ENCODE measurements around the gene CMC1.
"Not testable (repeated sequence)": the region's sequence is repeated elsewhere in the genome, so short reads cannot be mapped to it uniquely, and the experiment has no call there.

CMC1 gene, protein sequence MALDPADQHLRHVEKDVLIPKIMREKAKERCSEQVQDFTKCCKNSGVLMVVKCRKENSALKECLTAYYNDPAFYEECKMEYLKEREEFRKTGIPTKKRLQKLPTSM

GRCh38 chr3:28241221-28242160 is at the start of gene CMC1:
Gene CMC1, plus strand, starts transcription at chr3:28241619. Its CDS starts 175 bp downstream, at chr3:28241794.
- Mint-ChIP-seq H3K27me3 (no peaks in the 10 kb centered on the region), H3K4me1 (ENCODE audit: low read depth) (peaks cover 49% of the 10 kb centered on the region), H3K27ac (peak within 1 kb of the TSS; percentile 95), H3K9me3 (ENCODE audit: low read depth) (peaks cover 4% of the 10 kb centered on the region), H3K36me3 (peaks cover 7% of the 10 kb centered on the region), H3K4me3 (peak within 1 kb of the TSS; percentile 96)

DNA sequence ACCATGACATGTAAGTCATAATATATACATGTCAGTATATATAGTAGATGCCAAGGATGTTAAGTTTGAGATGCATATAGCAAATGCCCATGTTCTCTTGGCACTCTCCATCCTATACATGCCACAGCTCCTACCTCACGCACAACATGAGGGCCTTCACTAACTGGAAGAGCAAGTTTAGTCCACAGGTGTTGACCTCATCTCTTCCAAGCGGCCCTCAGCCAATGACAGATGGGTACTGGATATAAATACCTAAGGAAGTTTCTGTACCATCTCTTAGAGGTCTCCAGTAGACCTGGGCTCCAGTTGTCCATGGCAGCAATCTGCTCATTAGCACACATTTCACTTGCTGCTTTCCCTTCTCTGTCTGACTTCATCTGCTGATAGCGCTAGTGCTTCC is 43.3 kb upstream of the CMC1 start:
- no peak overlapping the region for H3K4me3 Mint-ChIP-seq
- H3K9me3 Mint-ChIP-seq (ENCODE audit: low read depth) = no peaks in the 10 kb centered on the region
- no peaks in the 10 kb centered on the region for H3K27me3 Mint-ChIP-seq
- H3K36me3 Mint-ChIP-seq = peaks cover 2% of the 10 kb centered on the region
- no peaks in the 10 kb centered on the region for H3K4me1 Mint-ChIP-seq (ENCODE audit: low read depth)
- no peak overlapping the region for H3K27ac Mint-ChIP-seq

DNA sequence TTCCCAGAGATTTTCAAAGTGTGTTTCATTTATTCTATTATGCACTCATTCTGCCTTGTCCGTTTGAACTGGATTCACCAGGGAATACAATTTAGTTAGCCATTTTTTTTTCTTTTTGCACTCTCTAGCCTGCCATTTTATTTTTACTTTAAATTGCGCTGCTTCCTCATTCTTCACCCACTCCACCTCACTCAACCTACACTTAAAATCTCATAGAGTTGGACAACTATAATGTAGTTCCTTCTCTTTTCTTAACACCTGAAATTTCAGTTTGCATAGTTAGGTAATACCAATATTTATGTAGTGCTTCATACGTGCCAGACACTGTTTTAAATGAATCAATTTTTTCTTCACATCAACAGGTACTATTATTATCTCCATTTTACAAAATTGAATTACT is 42.4 kb upstream of the CMC1 start:
- Mint-ChIP-seq H3K27ac (no peak overlapping the region), H3K36me3 (peaks cover 2% of the 10 kb centered on the region), H3K27me3 (no peaks in the 10 kb centered on the region), H3K4me1 (ENCODE audit: low read depth) (no peaks in the 10 kb centered on the region), H3K4me3 (no peak overlapping the region), H3K9me3 (ENCODE audit: low read depth) (no peaks in the 10 kb centered on the region)

DNA sequence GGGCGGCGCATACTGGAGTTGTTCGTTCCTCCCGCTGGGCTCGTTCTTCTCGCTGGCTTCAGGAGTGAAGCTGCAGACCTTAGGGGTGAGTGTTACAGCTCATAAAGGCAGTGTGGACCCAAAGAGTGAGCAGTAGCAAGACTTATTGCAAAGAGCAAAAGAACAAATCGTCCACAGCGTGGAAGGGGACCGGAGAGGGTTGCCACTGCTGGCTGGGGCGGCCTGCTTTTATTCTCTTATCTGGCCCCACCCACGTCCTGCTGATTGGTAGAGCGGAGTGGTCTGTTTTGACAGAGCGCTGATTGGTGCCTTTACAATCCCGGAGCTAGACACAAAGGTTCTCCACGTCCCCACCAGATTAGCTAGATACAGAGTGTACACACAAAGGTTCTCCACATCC is 41.8 kb upstream of the CMC1 start:
- H3K27me3 Mint-ChIP-seq; H3K36me3 Mint-ChIP-seq; H3K9me3 Mint-ChIP-seq (ENCODE audit: low read depth); H3K4me1 Mint-ChIP-seq (ENCODE audit: low read depth); H3K4me3 Mint-ChIP-seq; H3K27ac Mint-ChIP-seq: not testable (repeated sequence)

DNA sequence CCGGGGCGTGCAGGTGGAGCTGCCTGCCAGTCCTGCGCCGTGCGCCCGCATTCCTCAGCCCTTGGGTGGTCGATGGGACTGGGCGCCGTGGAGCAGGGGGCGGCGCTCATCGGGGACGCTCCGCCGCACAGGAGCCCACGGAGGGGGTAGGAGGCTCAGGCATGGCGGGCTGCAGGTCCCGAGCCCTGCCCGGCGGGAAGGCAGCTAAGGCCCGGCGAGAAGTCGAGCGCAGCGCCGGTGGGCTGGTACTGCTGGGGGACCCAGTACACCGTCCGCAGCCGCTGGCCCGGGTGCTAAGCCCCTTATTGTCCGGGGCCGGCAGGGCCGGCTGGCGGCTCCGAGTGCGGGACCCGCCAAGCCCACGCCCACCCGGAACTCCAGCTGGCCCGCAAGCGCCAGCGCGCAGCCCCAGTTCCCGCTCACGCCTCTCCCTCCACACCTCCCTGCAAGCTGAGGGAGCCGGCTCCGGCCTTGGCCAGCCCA is 41.0 kb upstream of the CMC1 start:
- H3K27me3 Mint-ChIP-seq; H3K36me3 Mint-ChIP-seq; H3K9me3 Mint-ChIP-seq (ENCODE audit: low read depth); H3K27ac Mint-ChIP-seq; H3K4me3 Mint-ChIP-seq; H3K4me1 Mint-ChIP-seq (ENCODE audit: low read depth): not testable (repeated sequence)

DNA sequence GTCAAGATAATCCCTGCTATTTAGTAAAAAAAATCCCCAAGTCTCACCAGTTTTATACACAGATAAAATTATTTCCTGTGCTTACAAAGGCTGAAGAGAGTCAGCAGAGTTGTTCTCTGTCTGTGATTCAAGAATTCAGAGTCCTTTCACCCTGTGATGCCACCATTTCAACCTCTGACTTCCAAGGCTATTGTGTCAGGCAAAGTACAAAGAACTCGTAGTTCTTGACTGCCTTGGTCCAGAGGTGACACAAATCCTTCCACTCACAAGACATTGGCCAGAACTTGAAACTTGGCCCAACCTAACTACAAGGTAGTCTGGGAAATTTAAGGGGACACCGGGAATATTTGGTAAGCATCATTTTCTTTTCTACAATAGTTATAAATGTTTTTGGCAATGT is 34.9 kb upstream of the CMC1 start:
- Mint-ChIP-seq H3K27me3 (no peaks in the 10 kb centered on the region), H3K27ac (no peak overlapping the region), H3K36me3 (peaks cover 3% of the 10 kb centered on the region), H3K4me1 (ENCODE audit: low read depth) (peaks cover 17% of the 10 kb centered on the region), H3K4me3 (no peak overlapping the region), H3K9me3 (ENCODE audit: low read depth) (no peaks in the 10 kb centered on the region)

- Mint-ChIP-seq H3K27ac (no peak overlapping the region), H3K4me1 (ENCODE audit: low read depth) (peaks cover 24% of the 10 kb centered on the region)
Measured at GRCh38 chr3:28207000-28207733, 34.3 kb upstream of the CMC1 start.

DNA sequence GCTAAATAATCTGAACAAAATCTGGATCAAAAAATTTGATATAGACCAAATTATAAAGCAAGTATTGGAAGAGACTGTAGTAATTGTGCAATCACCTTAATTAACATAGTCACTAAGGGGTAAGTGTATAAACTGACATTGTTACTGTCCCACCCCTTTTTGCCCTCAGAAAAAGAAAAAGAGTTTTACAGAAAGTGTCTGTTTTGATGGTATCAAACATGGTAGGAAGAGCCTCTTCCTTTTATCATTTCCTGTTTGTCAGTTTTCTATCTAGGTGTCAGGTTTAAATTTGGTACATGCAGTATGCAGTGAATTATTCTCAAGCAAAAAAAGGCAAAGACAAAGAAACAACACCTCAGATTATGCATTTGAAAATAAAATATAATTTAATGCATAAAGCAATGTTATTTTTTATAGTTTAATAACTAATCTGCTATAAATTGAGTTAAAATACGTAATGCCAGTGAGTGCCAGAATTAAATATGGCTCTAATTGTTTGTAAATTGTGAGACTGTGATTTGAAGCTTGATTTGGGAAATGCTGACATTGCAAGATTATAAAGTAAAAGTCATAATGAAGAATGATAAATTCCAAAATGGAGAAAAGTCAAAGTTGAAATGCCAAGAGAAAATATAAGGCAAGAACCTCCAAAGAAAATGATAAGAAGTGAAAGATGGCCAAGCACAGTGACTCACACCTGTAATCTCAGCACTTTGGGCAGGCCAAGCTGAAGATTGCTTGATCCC is 30.3 kb upstream of the CMC1 start:
- H3K27ac Mint-ChIP-seq = peak overlapping the region; percentile 66
- H3K27me3 Mint-ChIP-seq = no peaks in the 10 kb centered on the region
- H3K4me1 Mint-ChIP-seq (ENCODE audit: low read depth) = peaks cover 28% of the 10 kb centered on the region
- H3K36me3 Mint-ChIP-seq = peaks cover 17% of the 10 kb centered on the region
- H3K4me3 Mint-ChIP-seq = peak overlapping the region; percentile 17
- H3K9me3 Mint-ChIP-seq (ENCODE audit: low read depth) = peaks cover 27% of the 10 kb centered on the region

More at GRCh38 chr3:28207000-28207733, 34.3 kb upstream of the CMC1 start:
- Mint-ChIP-seq H3K9me3 (ENCODE audit: low read depth) (no peaks in the 10 kb centered on the region), H3K27me3 (no peaks in the 10 kb centered on the region), H3K36me3 (peaks cover 3% of the 10 kb centered on the region), H3K4me3 (no peak overlapping the region)

GRCh38 chr3:28212681-28213080 is 28.7 kb upstream of the CMC1 start:
- Mint-ChIP-seq H3K27ac (no peak overlapping the region), H3K36me3 (peaks cover 20% of the 10 kb centered on the region), H3K4me1 (ENCODE audit: low read depth) (peaks cover 33% of the 10 kb centered on the region), H3K27me3 (no peaks in the 10 kb centered on the region), H3K9me3 (ENCODE audit: low read depth) (peaks cover 30% of the 10 kb centered on the region), H3K4me3 (no peak overlapping the region)

DNA sequence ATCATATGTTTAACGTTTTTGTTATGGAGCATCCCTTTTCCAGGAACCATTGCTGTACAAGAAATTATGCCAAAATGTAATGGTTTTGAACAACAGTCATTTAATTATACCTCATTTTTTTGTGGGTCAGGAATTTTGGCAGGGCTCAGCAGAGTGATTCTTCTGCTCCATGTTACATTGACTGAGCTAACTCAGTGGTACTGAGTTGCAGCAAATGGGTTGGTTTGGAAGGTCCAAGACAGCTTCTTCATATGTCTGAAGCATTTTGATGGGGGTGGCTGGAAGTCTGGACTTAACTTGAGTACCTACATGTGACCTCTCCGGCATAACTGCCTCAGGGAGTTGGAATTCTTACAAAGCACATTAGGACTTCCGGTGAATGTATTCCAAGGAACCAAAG is 26.0 kb upstream of the CMC1 start:
- H3K36me3 Mint-ChIP-seq = peaks cover 25% of the 10 kb centered on the region
- H3K27ac Mint-ChIP-seq = no peak overlapping the region
- peaks cover 35% of the 10 kb centered on the region for H3K4me1 Mint-ChIP-seq (ENCODE audit: low read depth)
- no peak overlapping the region for H3K4me3 Mint-ChIP-seq
- H3K27me3 Mint-ChIP-seq = no peaks in the 10 kb centered on the region
- H3K9me3 Mint-ChIP-seq (ENCODE audit: low read depth) = peaks cover 30% of the 10 kb centered on the region

- Mint-ChIP-seq H3K27me3 (no peaks in the 10 kb centered on the region), H3K27ac (no peak overlapping the region), H3K4me1 (ENCODE audit: low read depth) (peaks cover 16% of the 10 kb centered on the region), H3K36me3 (peaks cover 20% of the 10 kb centered on the region), H3K4me3 (no peak overlapping the region), H3K9me3 (ENCODE audit: low read depth) (peaks cover 24% of the 10 kb centered on the region)
Measured at GRCh38 chr3:28218071-28218916, 23.1 kb upstream of the CMC1 start.

- Mint-ChIP-seq H3K36me3 (peaks cover 18% of the 10 kb centered on the region), H3K9me3 (ENCODE audit: low read depth) (peaks cover 19% of the 10 kb centered on the region), H3K4me3 (no peak overlapping the region), H3K27me3 (no peaks in the 10 kb centered on the region), H3K4me1 (ENCODE audit: low read depth) (peaks cover 16% of the 10 kb centered on the region), H3K27ac (no peak overlapping the region)
Measured at GRCh38 chr3:28218917-28219198, 22.6 kb upstream of the CMC1 start.

DNA sequence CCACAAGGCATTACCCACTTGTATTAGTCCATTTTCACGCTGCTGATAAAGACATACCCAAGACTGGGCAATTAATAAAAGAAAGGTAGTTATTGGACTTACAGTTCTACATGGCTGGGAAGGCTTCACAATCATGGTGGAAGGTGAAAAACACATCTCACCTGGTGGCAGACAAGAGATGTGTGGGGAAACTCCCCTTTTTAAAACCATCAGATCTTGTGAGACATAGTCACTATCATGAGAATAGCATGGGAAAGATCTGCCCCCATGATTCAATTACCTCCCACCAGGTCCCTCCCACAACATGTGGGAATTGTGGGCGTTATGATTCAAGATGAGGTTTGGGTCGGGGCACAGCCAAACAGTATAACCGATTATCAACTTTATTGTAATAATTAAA is 17.0 kb upstream of the CMC1 start:
- Mint-ChIP-seq H3K27me3 (no peaks in the 10 kb centered on the region), H3K9me3 (ENCODE audit: low read depth) (peaks cover 4% of the 10 kb centered on the region), H3K27ac (no peak overlapping the region), H3K36me3 (peaks cover 5% of the 10 kb centered on the region), H3K4me3 (no peak overlapping the region), H3K4me1 (ENCODE audit: low read depth) (peaks cover 6% of the 10 kb centered on the region)

- no peak overlapping the region for H3K4me3 Mint-ChIP-seq
- H3K36me3 Mint-ChIP-seq = peaks cover 3% of the 10 kb centered on the region
- peaks cover 6% of the 10 kb centered on the region for H3K4me1 Mint-ChIP-seq (ENCODE audit: low read depth)
- no peak overlapping the region for H3K27ac Mint-ChIP-seq
- H3K9me3 Mint-ChIP-seq (ENCODE audit: low read depth) = peaks cover 4% of the 10 kb centered on the region
- no peaks in the 10 kb centered on the region for H3K27me3 Mint-ChIP-seq
Measured at GRCh38 chr3:28226020-28226419, 15.4 kb upstream of the CMC1 start.

Data from activated naive CD8-positive, alpha-beta T cell (primary cell).